ENCODE data around the gene RASA4.
"Not testable (repeated sequence)": the region's sequence is repeated elsewhere in the genome, so short reads cannot be mapped to it uniquely, and the experiment has no call there.

- TF ChIP-seq CTCF (IDR thresholded peaks at IDR 0.05; ENCODE audit: insufficient read depth, low read length); GABPA (IDR thresholded peaks at IDR 0.05; ENCODE audit: low read depth); SPI1 (IDR thresholded peaks at IDR 0.05; ENCODE audit: borderline replicate concordance, low read depth): not testable (repeated sequence)
Measured at GRCh38 chr7:102543596-102543995, 73.0 kb downstream of the RASA4 start, which contains the start of gene UPK3BL2.
